Measurements from ENCODE around the gene MIA.
A peak's percentile ranks its signal among the peaks of the same experiment; 100 is the strongest.
"Not testable (repeated sequence)": the region's sequence is repeated elsewhere in the genome, so short reads cannot be mapped to it uniquely, and the experiment has no call there.

The MIA gene

DNA sequence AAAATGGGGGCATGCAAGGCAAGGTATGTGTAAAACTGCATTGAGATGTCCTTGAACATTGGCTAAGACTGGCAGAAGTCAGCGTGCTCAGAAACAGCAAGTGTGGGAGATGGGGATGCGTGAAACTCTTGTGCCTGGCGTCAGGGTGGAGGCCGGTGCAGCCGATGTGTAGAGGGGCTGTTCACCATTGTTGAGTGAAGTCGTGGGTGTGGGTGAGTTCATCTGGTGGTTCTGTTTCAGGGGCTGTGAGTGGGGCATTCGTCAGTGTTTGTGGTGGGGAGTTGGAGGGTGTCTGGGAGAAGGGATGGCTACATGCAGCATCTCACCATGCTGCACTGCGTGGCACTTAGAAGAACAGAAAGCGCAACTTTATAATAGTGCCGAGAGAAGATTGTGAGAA is 11.4 kb upstream of the MIA start:
- no peak for DNase-seq (ENCODE audit: low spot score)
- TF ChIP-seq, protein P1, sequence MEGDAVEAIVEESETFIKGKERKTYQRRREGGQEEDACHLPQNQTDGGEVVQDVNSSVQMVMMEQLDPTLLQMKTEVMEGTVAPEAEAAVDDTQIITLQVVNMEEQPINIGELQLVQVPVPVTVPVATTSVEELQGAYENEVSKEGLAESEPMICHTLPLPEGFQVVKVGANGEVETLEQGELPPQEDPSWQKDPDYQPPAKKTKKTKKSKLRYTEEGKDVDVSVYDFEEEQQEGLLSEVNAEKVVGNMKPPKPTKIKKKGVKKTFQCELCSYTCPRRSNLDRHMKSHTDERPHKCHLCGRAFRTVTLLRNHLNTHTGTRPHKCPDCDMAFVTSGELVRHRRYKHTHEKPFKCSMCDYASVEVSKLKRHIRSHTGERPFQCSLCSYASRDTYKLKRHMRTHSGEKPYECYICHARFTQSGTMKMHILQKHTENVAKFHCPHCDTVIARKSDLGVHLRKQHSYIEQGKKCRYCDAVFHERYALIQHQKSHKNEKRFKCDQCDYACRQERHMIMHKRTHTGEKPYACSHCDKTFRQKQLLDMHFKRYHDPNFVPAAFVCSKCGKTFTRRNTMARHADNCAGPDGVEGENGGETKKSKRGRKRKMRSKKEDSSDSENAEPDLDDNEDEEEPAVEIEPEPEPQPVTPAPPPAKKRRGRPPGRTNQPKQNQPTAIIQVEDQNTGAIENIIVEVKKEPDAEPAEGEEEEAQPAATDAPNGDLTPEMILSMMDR (conservative IDR thresholded peaks at IDR 0.05; ENCODE audit: low read depth): no peak
- 0 out of 2 replicates have a peak overlapping the region, but pooled peaks have one; percentile 22 for H3K27ac ChIP-seq
- CTCF ChIA-PET: interaction anchor here (0.5 kb wide), 1 partner anchor 458 kb away, joined by 3 read pairs; no protein-coding TSS in a partner anchor
- POLR2A ChIA-PET (ENCODE audit: low non-redundant PET): no interaction called here

DNA sequence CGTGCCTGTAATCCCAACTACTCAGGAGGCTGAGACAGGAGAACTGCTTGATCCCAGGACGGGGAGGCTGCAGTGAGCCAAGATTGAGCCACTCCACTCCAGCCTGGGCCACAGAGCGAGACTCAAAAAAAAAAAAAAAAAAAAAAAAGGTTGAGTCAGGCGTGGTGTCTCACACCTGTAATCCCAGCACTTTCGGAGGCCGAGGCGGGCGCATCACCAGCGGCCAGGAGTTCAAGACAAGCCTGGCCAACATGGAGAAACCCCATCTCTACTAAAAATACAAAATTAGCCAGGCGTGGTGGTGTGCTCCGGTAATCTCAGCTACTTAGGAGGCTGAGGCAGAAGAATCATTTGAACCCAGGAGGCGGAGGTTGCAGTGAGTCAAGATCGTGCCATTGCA is 8.9 kb upstream of the MIA start:
- POLR2A ChIA-PET (ENCODE audit: low non-redundant PET); DNase-seq (ENCODE audit: low spot score); CTCF ChIA-PET: not testable (repeated sequence)
- H3K27ac ChIP-seq: peak overlapping the region; percentile 38

DNA sequence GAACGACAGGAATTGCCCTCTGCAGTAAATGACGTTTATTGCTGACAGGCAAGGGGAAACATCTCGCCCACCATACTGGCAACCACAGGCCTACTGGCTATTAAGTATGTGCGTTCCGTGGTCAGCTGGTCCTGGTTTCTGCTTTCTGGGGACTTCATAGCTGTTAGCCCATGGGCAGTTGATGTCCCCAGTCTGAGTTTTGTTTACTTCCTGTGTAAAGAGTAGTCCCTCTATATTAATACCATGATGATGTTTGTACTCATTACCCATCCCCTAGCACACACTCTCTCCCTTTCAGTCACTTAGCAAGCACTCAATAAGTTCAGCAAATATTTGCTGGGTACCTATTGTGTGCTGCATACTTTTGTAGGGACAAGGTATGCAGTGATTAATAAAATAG is 6.5 kb upstream of the MIA start:
- TF ChIP-seq, protein P1 (conservative IDR thresholded peaks at IDR 0.05; ENCODE audit: low read depth): no peak
- H3K27ac ChIP-seq: peak overlapping the region; percentile 21
- no peak for DNase-seq (ENCODE audit: low spot score)
- ChIA-PET CTCF (no interaction called here), POLR2A (ENCODE audit: low non-redundant PET) (no interaction called here)

DNA sequence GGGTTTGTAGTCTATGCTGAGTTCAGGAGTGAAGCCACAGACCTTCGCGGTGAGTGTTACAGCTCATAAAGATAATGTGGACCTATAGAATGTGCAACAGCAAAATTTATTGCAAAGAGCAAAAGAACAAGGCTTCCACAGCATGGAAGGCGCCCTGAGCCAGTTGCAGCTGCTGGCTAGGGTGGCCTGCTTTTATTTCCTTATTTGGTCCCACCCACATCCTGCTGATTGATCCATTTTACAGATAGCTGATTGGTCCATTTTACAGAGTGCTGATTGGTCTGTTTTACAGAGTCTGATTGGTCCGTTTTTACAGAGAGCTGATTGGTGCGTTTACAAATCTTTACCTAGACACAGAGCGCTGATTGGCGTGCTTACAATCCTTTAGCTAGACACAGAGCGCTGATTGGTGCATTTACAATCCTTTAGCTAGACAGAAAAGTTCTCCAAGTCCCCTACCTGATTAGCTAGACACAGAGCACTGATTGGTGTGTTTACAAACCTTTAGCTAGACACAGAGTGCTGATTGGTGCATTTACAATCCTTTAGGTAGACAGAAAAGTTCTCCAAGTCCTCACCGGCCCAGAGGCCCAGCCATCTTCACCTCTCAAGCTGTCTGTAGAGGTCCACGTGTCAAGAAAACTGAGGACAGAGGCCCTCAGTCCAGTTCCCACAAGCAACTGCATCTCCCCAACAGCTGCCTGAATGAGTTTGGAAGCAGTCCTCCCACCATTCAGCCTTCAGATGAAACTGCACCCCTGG is 4.0 kb upstream of the MIA start:
- CTCF ChIA-PET: interaction anchor here (0.6 to 0.9 kb wide), 2 partner anchors 140 to 1335 kb away, joined by 5 to 6 read pairs; no protein-coding TSS in a partner anchor
- DNase-seq (ENCODE audit: low spot score); H3K27ac ChIP-seq; POLR2A ChIA-PET (ENCODE audit: low non-redundant PET): not testable (repeated sequence)

DNA sequence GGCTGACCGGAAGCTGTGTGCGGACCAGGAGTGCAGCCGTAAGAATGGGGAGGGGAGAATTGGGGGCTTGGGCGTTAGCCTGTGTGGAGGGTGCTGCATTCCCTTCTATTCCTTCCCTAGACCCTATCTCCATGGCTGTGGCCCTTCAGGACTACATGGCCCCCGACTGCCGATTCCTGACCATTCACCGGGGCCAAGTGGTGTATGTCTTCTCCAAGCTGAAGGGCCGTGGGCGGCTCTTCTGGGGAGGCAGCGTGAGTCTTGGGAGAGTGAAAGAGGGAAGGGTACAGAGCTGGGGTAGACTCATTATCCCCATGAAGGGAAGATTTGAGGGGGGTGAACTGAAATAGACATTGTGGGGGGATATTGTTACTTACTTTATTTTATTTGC is 306 bp downstream of the MIA start:
- ChIA-PET POLR2A (ENCODE audit: low non-redundant PET) (interaction anchor here (0.7 kb wide), 1 partner anchor 1077 kb away, joined by 3 read pairs; no protein-coding TSS in a partner anchor), CTCF (no interaction called here)
- H3K27ac ChIP-seq: peak overlapping the region; percentile 97; the same call in 1 of the 2 replicates
- TF ChIP-seq, protein P1 (conservative IDR thresholded peaks at IDR 0.05; ENCODE audit: low read depth): no peak
- no peak for DNase-seq (ENCODE audit: low spot score)

DNA sequence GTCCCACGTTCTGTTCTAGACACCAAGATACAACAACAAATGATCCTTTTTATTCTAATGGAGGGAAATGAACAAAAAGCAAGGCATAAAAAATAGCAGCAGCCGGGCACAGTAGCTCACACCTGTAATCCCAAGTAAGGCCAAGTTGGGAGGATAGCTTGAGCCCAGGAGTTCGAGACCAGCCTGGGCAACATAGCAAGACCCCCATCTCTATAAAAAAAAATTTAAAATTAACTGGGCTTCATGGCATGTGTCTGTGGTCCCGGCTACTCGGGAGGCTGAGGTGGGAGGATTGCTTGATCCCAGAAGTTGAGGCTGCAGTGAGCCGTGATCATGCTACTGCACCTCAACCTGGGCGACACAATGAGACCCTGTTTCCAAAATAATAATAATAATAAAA is 1.0 kb downstream of the MIA start:
- POLR2A ChIA-PET (ENCODE audit: low non-redundant PET): no interaction called here

DNA sequence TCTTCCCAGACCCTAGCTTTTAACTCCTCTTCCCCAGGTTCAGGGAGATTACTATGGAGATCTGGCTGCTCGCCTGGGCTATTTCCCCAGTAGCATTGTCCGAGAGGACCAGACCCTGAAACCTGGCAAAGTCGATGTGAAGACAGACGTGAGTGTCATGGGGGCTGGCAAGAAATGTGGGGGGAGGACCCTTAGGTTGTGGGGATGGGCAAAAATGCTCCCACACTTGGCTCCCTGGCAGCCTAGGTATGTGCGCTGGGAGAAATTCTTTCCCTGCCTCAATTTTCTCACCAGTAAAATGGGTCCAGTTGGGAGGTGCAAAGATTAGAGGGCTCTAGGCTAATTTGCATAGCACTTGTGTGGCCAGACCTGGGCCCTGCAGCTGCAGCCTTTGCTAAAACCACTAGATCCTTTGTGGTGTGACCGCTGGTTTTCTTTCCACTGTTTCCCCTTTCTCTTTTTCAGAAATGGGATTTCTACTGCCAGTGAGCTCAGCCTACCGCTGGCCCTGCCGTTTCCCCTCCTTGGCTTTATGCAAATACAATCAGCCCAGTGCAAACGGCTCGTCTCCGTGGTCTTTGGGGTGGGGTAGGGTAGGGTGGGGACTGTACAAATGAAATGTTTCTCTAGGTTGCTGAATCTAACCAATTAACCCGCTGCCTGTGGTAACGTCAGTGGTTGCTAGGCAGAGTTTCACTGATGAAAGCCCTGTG is 1.8 kb downstream of the MIA start:
- CTCF ChIA-PET: interaction anchor here (1.4 kb wide), 1 partner anchor 142 kb away, joined by 4 read pairs; no protein-coding TSS in a partner anchor
- peak; percentile 90 for DNase-seq (ENCODE audit: low spot score)
- peak overlapping the region; percentile 97 for H3K27ac ChIP-seq
- POLR2A ChIA-PET (ENCODE audit: low non-redundant PET): interaction anchor here (0.8 kb wide), 1 partner anchor 22 kb away, joined by 3 read pairs; the partner anchor contains the start of gene EGLN2
- TF ChIP-seq, protein P1 (conservative IDR thresholded peaks at IDR 0.05; ENCODE audit: low read depth): no peak

More for the DNA sequence above, 1.0 kb downstream of the MIA start:
- CTCF ChIA-PET: no interaction called here
- TF ChIP-seq, protein P1 (conservative IDR thresholded peaks at IDR 0.05; ENCODE audit: low read depth): no peak
- H3K27ac ChIP-seq: peak overlapping the region; percentile 97
- no peak for DNase-seq (ENCODE audit: low spot score)

Data from RWPE1 (cell line).